WERI-Rb-1 (cell line): ENCODE data around the gene VAV2.

ENCODE experiments used
- DNase-seq: peaks from one replicate; pipeline ENCODE4 v3.0.0-alpha.2; 2020
- H3K27ac ChIP-seq: fragments of 250-450 bp; sonication (Bioruptor Pico); 2 replicates; pipeline ENCODE4 v1.5.1; 2020; ENCODE audit warnings: mild to moderate bottlenecking, moderate library complexity
- H3K27me3 ChIP-seq: fragments of 250-450 bp; sonication (Bioruptor Pico); 2 replicates; pipeline ENCODE4 v1.5.1; 2021; ENCODE audit warnings: mild to moderate bottlenecking, low read depth, moderate library complexity; ENCODE audit not compliant: insufficient read depth, severe bottlenecking
- H3K36me3 ChIP-seq: fragments of 250-450 bp; sonication (Bioruptor Pico); 2 replicates; pipeline ENCODE4 v1.5.1; 2020; ENCODE audit warnings: mild to moderate bottlenecking, moderate library complexity
- H3K4me3 ChIP-seq: 2 replicates; pipeline ENCODE4 v1.5.1; 2011; ENCODE audit warnings: low read depth, mild to moderate bottlenecking, control low read depth, low read length
- H3K9me3 ChIP-seq: fragments of 250-450 bp; sonication (Bioruptor Pico); 2 replicates; pipeline ENCODE4 v1.5.1; 2021; ENCODE audit warnings: mild to moderate bottlenecking, moderate library complexity; ENCODE audit not compliant: severe bottlenecking
- TF ChIP-seq, protein P1 (sequence below): IDR thresholded peaks from 2 replicates; pipeline ENCODE4 v1.5.1; 2011; ENCODE audit warnings: low read depth, mild to moderate bottlenecking, control low read depth, inconsistent platforms, low read length

Gene VAV2

DNA sequence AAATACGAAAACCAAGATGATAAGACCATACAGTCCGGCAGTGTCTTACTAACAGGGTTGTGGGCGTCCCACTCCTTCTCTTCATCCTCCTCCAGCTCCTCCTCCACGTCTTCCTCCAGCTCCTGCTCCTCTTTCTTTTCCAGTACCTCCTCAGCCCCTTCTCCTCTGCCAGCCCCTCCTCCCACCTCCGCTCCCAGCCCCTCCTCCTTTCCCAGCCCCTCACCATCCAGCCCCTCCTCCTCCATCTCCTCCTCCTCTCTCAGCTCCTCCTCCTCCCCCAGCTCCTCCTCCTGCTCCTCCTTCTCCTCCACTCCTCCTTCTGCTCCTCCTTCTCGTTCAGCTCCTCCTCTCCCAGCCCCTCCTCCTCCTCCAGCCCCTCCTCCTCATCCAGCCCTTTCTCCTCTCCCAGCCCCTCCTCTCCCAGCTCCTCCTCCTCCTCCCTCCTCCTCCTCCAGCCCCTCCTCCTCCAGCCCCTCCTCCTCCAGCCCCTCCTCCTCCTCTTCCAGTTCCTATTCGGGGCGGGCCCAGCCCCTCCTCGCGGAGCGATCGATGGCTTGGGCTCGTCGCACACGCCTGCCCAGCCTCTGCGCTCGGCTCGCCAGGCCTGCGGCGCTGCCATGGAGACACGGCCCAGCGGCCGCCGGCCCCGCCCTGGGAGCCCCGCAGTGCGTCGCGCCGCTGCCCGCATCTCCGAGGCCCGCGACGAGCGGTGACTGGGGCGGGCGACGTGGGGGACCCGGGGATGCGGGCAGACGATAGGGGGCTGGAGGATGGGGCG, 32.9 kb upstream of the VAV2 start, which contains the start of gene BRD3OS:
Gene BRD3OS, plus strand, starts transcription at position 654 of the 778 bp plus-strand sequence. CDS start 1,267 bp downstream, outside the sequence.
- H3K36me3 ChIP-seq, result peaks cover 27% of the 10 kb centered on the region
- no peaks in the 10 kb centered on the region for H3K9me3 ChIP-seq
- peak within 1 kb of the TSS; percentile 58 for H3K27ac ChIP-seq
- H3K27me3 ChIP-seq, result no peaks in the 10 kb centered on the region
- peak; percentile 97 for DNase-seq
- H3K4me3 ChIP-seq, result peak within 1 kb of the TSS; percentile 70
- TF ChIP-seq, protein P1, sequence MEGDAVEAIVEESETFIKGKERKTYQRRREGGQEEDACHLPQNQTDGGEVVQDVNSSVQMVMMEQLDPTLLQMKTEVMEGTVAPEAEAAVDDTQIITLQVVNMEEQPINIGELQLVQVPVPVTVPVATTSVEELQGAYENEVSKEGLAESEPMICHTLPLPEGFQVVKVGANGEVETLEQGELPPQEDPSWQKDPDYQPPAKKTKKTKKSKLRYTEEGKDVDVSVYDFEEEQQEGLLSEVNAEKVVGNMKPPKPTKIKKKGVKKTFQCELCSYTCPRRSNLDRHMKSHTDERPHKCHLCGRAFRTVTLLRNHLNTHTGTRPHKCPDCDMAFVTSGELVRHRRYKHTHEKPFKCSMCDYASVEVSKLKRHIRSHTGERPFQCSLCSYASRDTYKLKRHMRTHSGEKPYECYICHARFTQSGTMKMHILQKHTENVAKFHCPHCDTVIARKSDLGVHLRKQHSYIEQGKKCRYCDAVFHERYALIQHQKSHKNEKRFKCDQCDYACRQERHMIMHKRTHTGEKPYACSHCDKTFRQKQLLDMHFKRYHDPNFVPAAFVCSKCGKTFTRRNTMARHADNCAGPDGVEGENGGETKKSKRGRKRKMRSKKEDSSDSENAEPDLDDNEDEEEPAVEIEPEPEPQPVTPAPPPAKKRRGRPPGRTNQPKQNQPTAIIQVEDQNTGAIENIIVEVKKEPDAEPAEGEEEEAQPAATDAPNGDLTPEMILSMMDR, result no peak

DNA sequence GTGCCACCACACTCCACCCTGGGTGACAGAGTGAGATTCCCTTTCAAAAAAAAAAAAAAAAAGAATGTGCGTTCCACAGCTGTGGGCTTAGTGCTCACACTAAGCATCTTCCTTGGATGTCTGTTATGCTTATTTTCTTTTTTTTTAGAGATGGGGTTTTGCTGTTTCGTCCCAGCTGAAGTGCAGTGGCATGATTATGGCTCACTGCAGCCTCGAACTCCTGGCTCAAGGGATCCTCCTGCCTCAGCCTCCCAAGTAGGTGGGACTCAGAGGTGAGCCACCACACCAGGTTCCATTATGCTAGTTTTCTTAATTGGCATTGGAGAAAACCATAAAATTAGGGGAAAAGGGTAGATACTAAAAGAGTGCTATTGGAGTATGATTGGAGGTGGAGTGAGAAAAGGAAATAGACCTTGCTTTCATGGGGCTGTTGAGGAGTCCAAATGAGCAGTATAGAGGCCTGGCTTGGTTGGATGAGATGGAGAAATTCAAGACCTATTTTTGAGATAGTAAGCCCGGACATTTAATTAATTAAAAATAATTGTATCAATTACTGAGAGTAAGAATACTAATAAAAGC, 32.2 kb upstream of the VAV2 start:
- Histone ChIP-seq H3K27me3 (no peaks in the 10 kb centered on the region), H3K4me3 (no peak overlapping the region), H3K27ac (no peak overlapping the region), H3K9me3 (no peaks in the 10 kb centered on the region), H3K36me3 (peaks cover 27% of the 10 kb centered on the region)
- no peak for DNase-seq
- TF ChIP-seq, protein P1, result no peak

DNA sequence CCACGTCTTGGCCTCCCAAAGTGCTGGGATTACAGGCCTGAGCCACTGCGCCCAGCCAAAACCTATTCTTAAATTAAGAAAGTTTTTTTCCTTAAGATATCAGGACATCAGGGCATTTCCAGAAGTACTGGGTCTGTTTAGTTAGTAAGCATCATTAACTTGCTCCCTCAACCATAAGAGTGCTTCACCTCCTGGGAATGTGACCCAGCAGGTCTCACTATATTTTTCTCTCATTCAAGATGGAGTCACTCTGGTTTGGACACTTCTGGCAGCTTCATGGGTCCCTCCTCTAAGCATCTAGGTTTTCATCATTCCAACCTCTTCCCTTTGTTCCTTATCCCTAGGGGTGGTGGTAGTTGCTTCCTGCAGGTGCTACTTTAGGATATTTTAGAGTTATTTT, 22.8 kb upstream of the VAV2 start:
- no peaks in the 10 kb centered on the region for H3K27me3 ChIP-seq
- no peak overlapping the region for H3K4me3 ChIP-seq
- DNase-seq, result no peak
- TF ChIP-seq, protein P1, result no peak
- no peaks in the 10 kb centered on the region for H3K36me3 ChIP-seq
- H3K9me3 ChIP-seq, result peaks cover 11% of the 10 kb centered on the region
- no peak overlapping the region for H3K27ac ChIP-seq

DNA sequence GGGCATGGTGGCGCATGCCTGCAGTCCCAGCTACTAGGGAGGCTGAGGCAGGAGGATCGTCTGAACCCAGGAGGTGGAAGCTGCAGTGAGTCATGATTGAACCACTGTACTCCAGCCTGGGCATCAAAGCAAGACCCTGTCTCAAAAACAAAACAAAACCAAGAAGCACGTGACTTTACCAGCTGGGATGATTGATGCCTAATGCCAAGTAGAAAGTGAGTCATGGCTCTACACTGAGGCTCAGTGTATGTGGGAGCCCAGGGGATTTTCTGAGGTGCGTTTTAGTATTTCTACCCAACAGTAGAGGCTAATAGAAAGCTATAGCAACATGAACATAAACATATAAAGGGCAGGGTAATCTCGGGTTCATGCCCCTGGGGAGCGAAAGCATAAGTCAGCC, 19.3 kb upstream of the VAV2 start:
- no peak for DNase-seq
- no peak overlapping the region for H3K27ac ChIP-seq
- TF ChIP-seq, protein P1, result no peak
- peaks cover 11% of the 10 kb centered on the region for H3K9me3 ChIP-seq
- H3K27me3 ChIP-seq, result no peaks in the 10 kb centered on the region
- H3K4me3 ChIP-seq, result no peak overlapping the region
- no peaks in the 10 kb centered on the region for H3K36me3 ChIP-seq

DNA sequence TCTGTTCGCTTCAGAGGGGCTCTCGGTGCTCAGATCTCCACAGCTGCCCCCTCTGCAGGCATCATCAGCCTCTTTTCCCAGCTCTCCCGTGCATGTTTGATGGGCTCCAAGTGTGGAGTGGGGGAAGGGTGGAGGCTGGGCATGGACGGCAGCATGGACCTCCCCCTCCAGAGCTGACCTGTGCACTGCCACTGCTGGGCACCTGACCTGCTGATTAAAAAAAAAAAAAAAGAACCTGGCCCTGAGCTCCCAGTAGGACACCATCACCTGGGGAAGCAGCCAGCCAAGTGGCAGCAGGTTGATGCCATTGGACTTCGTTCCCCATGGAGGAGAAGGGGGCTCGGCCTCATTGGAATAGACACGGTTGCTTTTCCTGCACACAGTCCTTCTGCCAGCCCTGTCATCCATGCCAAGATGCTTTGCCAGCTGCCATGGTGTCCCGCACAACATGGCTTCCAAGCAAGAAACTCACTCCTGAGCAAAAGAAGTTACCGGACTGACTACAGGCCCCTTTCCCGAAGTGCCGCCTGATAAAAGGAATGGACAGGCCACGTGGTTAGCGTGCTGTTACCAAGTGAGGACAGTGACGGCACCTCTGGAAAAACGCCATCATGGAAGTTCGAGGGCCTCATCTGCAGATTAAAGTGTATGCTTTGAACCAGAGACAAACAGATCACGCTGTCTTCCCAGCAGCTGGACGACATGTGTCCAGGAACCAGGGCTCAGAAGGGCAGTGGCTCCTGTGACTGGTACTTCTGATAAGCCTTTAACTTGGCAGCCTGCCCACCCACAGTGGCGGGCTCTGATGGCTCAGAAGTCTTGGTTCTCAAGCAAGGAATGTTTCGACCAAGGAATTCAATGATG, 18.4 kb upstream of the VAV2 start:
- Histone ChIP-seq H3K4me3 (no peak overlapping the region), H3K27me3 (no peaks in the 10 kb centered on the region), H3K9me3 (peaks cover 11% of the 10 kb centered on the region), H3K36me3 (no peaks in the 10 kb centered on the region), H3K27ac (no peak overlapping the region)
- TF ChIP-seq, protein P1, result no peak
- no peak for DNase-seq
